Neural cell (in vitro differentiated cells): ENCODE measurements around the gene TAPBP. TPM values are rescaled to one million over a fixed set of nuclear protein-coding genes. Genes with fewer than 3 reads are reported as not detected.

Source experiments
- H2AFZ ChIP-seq: fragments of 200-600, 300-800 bp; sonication (generic), shearing (Covaris generic); 2 replicates; pipeline ENCODE4 v1.6.0; 2014; ENCODE audit warnings: low read depth, mild to moderate bottlenecking, antibody characterized with exemption, low read length, moderate library complexity
- H3F3A ChIP-seq: fragments of 200-600 bp; shearing (Covaris generic); 2 replicates; pipeline ENCODE4 v1.6.1; 2016; ENCODE audit warnings: mild to moderate bottlenecking, moderate library complexity, mixed read lengths, antibody characterized with exemption, low read length; ENCODE audit not compliant: insufficient read depth, poor library complexity, severe bottlenecking
- H3K27ac ChIP-seq: fragments of 200-600, 300-800 bp; sonication (generic), shearing (Covaris generic); 2 replicates; pipeline ENCODE4 v1.5.1; 2014; ENCODE audit warnings: mild to moderate bottlenecking, low read length, moderate library complexity
- H3K27me3 ChIP-seq: fragments of 300-800, 200-600 bp; sonication (generic), shearing (Covaris generic); 2 replicates; pipeline ENCODE4 v1.6.0; 2014; ENCODE audit warnings: mild to moderate bottlenecking, low read depth, low read length, moderate library complexity; ENCODE audit not compliant: insufficient read depth
- H3K36me3 ChIP-seq: fragments of 300-800, 200-600 bp; sonication (generic), shearing (Covaris generic); 2 replicates; pipeline ENCODE4 v1.5.1; 2014; ENCODE audit warnings: mild to moderate bottlenecking, antibody characterized with exemption, low read length, moderate library complexity; ENCODE audit not compliant: insufficient read depth
- H3K4me2 ChIP-seq: fragments of 300-800, 200-600 bp; sonication (generic), shearing (Covaris generic); 2 replicates; pipeline ENCODE4 v1.6.0; 2014; ENCODE audit warnings: mild to moderate bottlenecking, low read length
- H3K4me3 ChIP-seq: fragments of 300-800, 200-600 bp; sonication (generic), shearing (Covaris generic); 2 replicates; pipeline ENCODE4 v1.5.1; 2014; ENCODE audit warnings: mild to moderate bottlenecking, low read length, moderate library complexity
- H3K79me2 ChIP-seq: fragments of 200-600 bp; shearing (Covaris generic); replicated peaks from 2 replicates; pipeline ENCODE4 v1.6.0; 2014; ENCODE audit warnings: mild to moderate bottlenecking, low read length, moderate library complexity; ENCODE audit not compliant: insufficient read depth
- H3K9ac ChIP-seq: fragments of 300-800, 200-600 bp; sonication (generic), shearing (Covaris generic); 2 replicates; pipeline ENCODE4 v1.6.1; 2016; ENCODE audit warnings: mild to moderate bottlenecking, low read length, mixed read lengths
- H3K9me2 ChIP-seq: fragments of 200-600 bp; shearing (Covaris generic); 2 replicates; pipeline ENCODE4 v1.6.1; 2016; ENCODE audit warnings: mild to moderate bottlenecking, low read length, mixed read lengths; ENCODE audit not compliant: insufficient read depth
- H3K9me3 ChIP-seq: fragments of 200-600, 300-800 bp; sonication (generic), shearing (Covaris generic); 2 replicates; pipeline ENCODE4 v1.6.1; 2016; ENCODE audit warnings: mild to moderate bottlenecking, mixed run types, low read length, moderate library complexity, mixed read lengths
- H4K20me1 ChIP-seq: fragments of 200-600 bp; shearing (Covaris generic); 2 replicates; pipeline ENCODE4 v1.6.1; 2016; ENCODE audit warnings: mild to moderate bottlenecking, mixed run types; ENCODE audit not compliant: insufficient read depth
- EP300 ChIP-seq: fragments of 450-650 bp; conservative IDR thresholded peaks from 2 replicates; pipeline ENCODE4 v1.6.1; 2014; ENCODE audit warnings: antibody characterized with exemption, mild to moderate bottlenecking, moderate library complexity; ENCODE audit not compliant: poor library complexity, severe bottlenecking
- EZH2 ChIP-seq: fragments of 200-600, 300-800 bp; shearing (Covaris generic), sonication (generic); IDR thresholded peaks from 2 replicates; pipeline ENCODE4 v1.6.1; 2014; ENCODE audit warnings: antibody characterized with exemption, low read length, borderline replicate concordance, mild to moderate bottlenecking; ENCODE audit not compliant: insufficient read depth, poor library complexity, severe bottlenecking
- MXI1 ChIP-seq: fragments of 450-650 bp; conservative IDR thresholded peaks from 2 replicates; pipeline ENCODE4 v1.6.1; 2014; ENCODE audit warnings: antibody characterized with exemption, mild to moderate bottlenecking; ENCODE audit not compliant: poor library complexity, severe bottlenecking
- RAD21 ChIP-seq: fragments of 450-650 bp; conservative IDR thresholded peaks from 2 replicates; pipeline ENCODE4 v1.6.1; 2014; ENCODE audit warnings: antibody characterized with exemption, mild to moderate bottlenecking, moderate library complexity
- SMC3 ChIP-seq: fragments of 450-650 bp; conservative IDR thresholded peaks from 2 replicates; pipeline ENCODE4 v1.6.1; 2014; ENCODE audit warnings: antibody characterized with exemption, mild to moderate bottlenecking, moderate library complexity; ENCODE audit not compliant: poor library complexity
- TAF1 ChIP-seq: IDR thresholded peaks from 2 replicates; pipeline ENCODE4 v1.6.1; 2012; ENCODE audit warnings: low read depth
- polyA plus RNA-seq: library from polyadenylated mRNA; depleted of rRNA; stranded (reverse); fragments of >200 nt; gene quantifications from 2 replicates; pipeline ENCODE4 v1.2.3, GENCODE V29; 2014
- TF ChIP-seq, protein P1 (sequence below): fragments of 450-650 bp; IDR thresholded peaks from 2 replicates; pipeline ENCODE4 v1.5.1; 2014; ENCODE audit warnings: antibody characterized with exemption, mild to moderate bottlenecking, moderate library complexity; ENCODE audit not compliant: poor library complexity, severe bottlenecking

TAPBP gene
- polyA plus RNA-seq, 1 donor from 2014 or later, result 1.2 TPM

GRCh38 chr6:33336495-33336894 is 22.6 kb upstream of the TAPBP start:
- H3K9me3 ChIP-seq, result no peaks in the 10 kb centered on the region
- H3K79me2 ChIP-seq, result no peaks in the 10 kb centered on the region
- no peaks in the 10 kb centered on the region for H3F3A ChIP-seq
- no peak overlapping the region for H3K27ac ChIP-seq
- H2AFZ ChIP-seq, result no peak overlapping the region
- no peaks in the 10 kb centered on the region for H3K9me2 ChIP-seq
- H3K4me2 ChIP-seq, result no peak overlapping the region
- no peak overlapping the region for H3K4me3 ChIP-seq
- TF ChIP-seq TAF1, result no peak
- no peaks in the 10 kb centered on the region for H3K36me3 ChIP-seq
- H4K20me1 ChIP-seq, result no peaks in the 10 kb centered on the region
- no peaks in the 10 kb centered on the region for H3K27me3 ChIP-seq
- no peak overlapping the region for H3K9ac ChIP-seq

GRCh38 chr6:33335916-33336315 is 22.0 kb upstream of the TAPBP start:
- Histone ChIP-seq H3K4me3 (no peak overlapping the region), H4K20me1 (no peaks in the 10 kb centered on the region), H3K79me2 (no peaks in the 10 kb centered on the region), H3K27me3 (no peaks in the 10 kb centered on the region), H3F3A (no peaks in the 10 kb centered on the region), H3K36me3 (no peaks in the 10 kb centered on the region), H3K27ac (no peak overlapping the region), H3K9me3 (no peaks in the 10 kb centered on the region), H3K9me2 (no peaks in the 10 kb centered on the region), H3K4me2 (no peak overlapping the region), H3K9ac (no peak overlapping the region), H2AFZ (no peak overlapping the region)
- TF ChIP-seq, protein P1, sequence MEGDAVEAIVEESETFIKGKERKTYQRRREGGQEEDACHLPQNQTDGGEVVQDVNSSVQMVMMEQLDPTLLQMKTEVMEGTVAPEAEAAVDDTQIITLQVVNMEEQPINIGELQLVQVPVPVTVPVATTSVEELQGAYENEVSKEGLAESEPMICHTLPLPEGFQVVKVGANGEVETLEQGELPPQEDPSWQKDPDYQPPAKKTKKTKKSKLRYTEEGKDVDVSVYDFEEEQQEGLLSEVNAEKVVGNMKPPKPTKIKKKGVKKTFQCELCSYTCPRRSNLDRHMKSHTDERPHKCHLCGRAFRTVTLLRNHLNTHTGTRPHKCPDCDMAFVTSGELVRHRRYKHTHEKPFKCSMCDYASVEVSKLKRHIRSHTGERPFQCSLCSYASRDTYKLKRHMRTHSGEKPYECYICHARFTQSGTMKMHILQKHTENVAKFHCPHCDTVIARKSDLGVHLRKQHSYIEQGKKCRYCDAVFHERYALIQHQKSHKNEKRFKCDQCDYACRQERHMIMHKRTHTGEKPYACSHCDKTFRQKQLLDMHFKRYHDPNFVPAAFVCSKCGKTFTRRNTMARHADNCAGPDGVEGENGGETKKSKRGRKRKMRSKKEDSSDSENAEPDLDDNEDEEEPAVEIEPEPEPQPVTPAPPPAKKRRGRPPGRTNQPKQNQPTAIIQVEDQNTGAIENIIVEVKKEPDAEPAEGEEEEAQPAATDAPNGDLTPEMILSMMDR, result no peak
- no peak for TF ChIP-seq SMC3
- no peak for TF ChIP-seq RAD21
- no peak for TF ChIP-seq TAF1

DNA sequence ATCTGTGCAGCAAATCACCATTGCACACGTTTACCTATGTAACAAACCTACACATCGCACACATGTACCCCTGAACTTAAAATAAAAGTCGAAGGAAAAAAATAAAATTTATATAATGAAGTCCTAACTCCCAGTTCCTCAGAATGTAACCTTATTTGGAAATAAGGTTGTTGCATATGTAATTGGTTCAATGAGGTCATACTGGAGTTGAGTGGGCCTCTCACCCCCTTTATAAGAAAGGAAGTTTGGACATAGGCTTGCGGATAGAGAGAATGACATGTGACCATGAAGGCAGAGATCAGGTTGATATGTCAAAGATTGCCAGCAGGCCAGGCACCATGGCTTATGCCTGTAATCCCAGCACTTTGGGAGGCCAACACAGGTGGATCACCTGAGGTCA is 19.8 kb upstream of the TAPBP start:
- no peak overlapping the region for H3K4me2 ChIP-seq
- H3K9me3 ChIP-seq, result no peaks in the 10 kb centered on the region
- no peak for TF ChIP-seq MXI1
- no peak for TF ChIP-seq RAD21
- no peak for TF ChIP-seq SMC3
- no peak for TF ChIP-seq EP300
- H3K79me2 ChIP-seq, result no peaks in the 10 kb centered on the region
- H3K9ac ChIP-seq, result no peak overlapping the region
- H3K9me2 ChIP-seq, result no peaks in the 10 kb centered on the region
- H3K27ac ChIP-seq, result no peak overlapping the region
- H3K36me3 ChIP-seq, result no peaks in the 10 kb centered on the region
- no peak overlapping the region for H2AFZ ChIP-seq
- H3K27me3 ChIP-seq, result no peaks in the 10 kb centered on the region
- no peaks in the 10 kb centered on the region for H3F3A ChIP-seq
- H3K4me3 ChIP-seq, result no peak overlapping the region
- no peaks in the 10 kb centered on the region for H4K20me1 ChIP-seq

- no peaks in the 10 kb centered on the region for H3K36me3 ChIP-seq
- H3K9ac ChIP-seq, result no peak overlapping the region
- H3K27me3 ChIP-seq, result no peaks in the 10 kb centered on the region
- no peak overlapping the region for H2AFZ ChIP-seq
- no peaks in the 10 kb centered on the region for H3K9me2 ChIP-seq
- TF ChIP-seq MXI1 (no peak), EZH2 (no peak), TAF1 (no peak), SMC3 (no peak)
- H3K79me2 ChIP-seq, result no peaks in the 10 kb centered on the region
- no peaks in the 10 kb centered on the region for H4K20me1 ChIP-seq
- H3K4me3 ChIP-seq, result no peak overlapping the region
- H3K27ac ChIP-seq, result no peak overlapping the region
- H3F3A ChIP-seq, result no peaks in the 10 kb centered on the region
- no peak overlapping the region for H3K4me2 ChIP-seq
- no peaks in the 10 kb centered on the region for H3K9me3 ChIP-seq
Measured at GRCh38 chr6:33330736-33331135, 16.9 kb upstream of the TAPBP start.
